HG03066 (cell line): ENCODE measurements around the gene NKD1.

Experiments used
- ATAC-seq: cut with Tn5 transposase; IDR thresholded peaks from one replicate; pipeline ENCODE4 v1.9.1; 2021; ENCODE audit warnings: low read depth; ENCODE audit not compliant: unreplicated experiment

NKD1 gene

GRCh38 chr16:50665128-50665878, 117.1 kb downstream of the NKD1 start:
- ATAC-seq = no peak

DNA sequence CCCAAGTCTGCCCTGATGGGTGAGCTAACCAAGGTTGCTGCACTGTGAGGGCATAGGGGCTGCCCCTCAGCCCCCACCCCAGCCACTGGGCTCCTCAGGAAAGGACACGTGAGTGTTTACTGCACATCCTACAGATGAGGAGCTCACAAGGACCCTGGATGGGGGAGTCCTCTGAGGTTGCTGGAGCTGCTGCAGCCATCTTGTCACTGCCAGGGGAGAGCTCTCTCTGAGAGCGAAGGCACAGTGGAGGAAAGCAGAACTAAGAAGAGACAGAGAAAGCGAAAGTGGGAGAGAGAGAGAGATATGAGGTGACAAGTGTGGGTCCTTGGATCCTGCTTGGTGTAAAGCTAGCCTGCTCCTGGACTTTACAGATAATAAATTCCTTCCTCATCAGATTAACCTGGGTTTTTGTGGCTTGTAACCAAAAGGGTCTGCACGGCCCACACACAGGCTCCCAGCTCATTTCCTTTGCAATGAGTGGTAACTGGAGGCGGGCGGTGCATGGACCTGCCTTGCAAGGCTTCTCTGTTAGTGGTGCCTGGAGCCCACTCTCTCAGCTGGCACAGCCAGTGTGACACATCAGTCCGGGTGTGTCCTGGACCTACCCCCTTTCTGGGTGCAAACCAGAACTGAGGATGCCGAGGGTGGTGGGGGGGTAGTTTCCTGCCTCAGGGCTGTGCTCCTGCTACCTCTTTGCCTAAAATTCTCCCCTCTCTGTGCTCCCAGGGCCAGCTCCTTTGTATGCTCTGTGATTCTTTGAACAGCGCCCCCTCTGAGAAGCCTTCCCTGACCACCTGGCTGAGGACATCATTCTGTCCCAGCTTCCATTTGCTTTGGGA, 118.7 kb downstream of the NKD1 start:
- ATAC-seq = peak; percentile 91

DNA sequence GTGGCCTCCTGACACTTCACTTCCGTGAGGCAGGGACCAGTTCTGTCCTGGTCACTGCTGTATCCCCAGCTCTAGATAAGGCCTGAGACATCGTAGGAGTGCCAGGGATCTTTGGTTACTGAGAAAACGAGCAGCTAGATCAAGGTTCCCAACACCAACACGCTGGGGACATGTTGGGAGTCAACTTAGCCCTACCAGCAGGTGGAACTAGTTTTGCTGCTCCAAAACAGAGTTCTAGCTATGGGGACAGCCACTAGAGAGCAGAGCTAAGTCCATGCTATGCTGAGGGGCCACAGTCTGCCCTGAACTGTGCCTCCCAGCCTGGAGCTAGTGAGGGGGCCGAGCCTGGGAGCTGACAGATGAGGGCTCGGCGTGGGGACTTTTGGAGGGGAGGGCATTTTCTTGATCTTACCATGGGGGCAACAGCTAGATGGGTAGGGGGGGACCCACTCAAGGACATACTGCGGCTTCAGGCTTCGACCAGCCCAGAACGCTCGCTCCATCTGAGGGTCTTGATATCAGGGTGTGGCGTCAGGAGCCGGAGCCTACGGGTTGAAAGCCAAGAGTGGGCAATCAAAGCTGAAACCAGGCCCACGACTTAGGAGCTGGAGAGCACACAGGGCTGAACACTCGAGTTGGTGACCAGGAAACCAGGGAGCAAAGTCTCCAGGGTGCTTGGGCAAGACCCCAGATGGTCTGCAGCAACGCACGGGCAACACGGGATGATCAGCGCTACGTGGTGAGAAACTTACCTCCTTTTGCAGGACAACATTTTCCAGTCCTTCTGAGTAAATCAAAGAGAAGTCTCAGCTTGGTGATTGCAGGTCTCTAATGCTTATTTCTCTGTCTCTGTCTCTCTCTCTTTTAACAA, 119.5 kb downstream of the NKD1 start:
- ATAC-seq = no peak

- ATAC-seq = no peak
These were observed 120.3 kb downstream of the NKD1 start for GRCh38 chr16:50668368-50669008.

- ATAC-seq = no peak
These were observed 121.5 kb downstream of the NKD1 start for GRCh38 chr16:50669741-50670140.

- ATAC-seq = no peak
These were observed 122.3 kb downstream of the NKD1 start for GRCh38 chr16:50670476-50670875.

DNA sequence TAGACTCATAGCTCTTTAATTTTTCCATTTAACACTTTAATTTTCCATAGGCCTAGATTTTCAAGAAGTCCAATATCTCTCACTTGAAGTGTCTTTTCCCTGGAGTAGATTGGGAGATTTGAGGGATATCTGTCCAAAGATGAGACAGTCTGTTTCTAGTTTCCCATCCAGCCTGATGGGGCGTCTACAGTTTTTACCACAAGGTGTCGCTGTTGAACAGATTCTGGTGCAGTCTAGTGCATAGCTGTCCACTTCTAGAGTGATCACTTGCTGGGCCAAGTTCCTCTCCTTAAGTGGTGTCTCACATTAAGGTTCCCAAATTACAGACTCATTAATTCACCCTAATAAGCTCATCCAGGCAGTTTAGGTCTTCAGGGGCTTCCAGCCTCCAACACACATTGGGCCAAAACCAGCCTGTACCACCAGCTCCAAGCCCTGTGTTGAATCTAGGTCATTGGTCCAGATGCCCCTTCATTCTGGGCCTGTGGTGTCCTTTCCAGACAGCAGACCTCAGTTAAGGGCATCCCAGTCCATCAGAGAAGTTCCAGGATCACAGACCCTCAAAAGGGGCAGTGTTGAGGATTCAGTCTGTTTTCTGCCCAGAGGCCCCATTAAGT, 123.6 kb downstream of the NKD1 start:
- ATAC-seq = no peak

DNA sequence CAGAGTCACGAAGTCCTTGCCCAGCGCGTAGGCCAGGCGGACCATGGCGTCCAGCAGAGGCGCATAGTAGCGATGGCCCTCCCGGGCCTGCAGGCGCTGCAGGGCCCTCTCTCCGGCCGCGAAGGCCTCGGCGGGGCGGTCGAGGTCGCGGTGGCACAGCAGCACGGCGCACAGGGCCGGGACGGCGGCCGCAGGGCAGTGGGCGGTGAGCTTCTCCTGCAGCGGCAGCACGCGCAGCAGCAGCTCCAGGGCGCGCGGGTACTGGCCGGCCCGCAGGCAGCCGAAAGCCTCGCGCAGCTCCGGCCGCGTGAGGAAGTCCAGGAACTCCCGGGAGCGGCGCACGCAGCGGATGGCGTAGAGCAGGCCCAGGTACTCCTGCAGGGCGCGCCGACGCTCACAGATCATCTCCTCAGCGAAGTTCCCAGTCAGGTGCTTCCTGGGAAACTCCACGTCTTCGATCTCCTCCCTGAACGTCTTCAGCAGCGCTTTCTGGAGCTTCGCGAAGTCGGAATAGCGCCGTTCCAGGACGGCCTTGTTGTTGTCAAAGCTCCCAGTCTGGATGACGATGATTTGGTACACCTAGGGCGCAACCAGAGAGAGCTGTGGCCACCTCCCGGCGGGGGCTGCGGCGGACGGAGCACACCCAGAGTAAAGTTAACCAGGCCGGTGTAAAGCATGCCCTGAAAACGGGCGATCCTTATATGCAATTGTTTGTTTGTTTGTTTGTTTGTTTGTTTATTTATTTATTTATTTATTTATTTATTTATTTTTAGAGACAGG, 125.5 kb downstream of the NKD1 start:
- ATAC-seq = no peak

GRCh38 chr16:50674831-50675230, 126.6 kb downstream of the NKD1 start:
- no peak for ATAC-seq

DNA sequence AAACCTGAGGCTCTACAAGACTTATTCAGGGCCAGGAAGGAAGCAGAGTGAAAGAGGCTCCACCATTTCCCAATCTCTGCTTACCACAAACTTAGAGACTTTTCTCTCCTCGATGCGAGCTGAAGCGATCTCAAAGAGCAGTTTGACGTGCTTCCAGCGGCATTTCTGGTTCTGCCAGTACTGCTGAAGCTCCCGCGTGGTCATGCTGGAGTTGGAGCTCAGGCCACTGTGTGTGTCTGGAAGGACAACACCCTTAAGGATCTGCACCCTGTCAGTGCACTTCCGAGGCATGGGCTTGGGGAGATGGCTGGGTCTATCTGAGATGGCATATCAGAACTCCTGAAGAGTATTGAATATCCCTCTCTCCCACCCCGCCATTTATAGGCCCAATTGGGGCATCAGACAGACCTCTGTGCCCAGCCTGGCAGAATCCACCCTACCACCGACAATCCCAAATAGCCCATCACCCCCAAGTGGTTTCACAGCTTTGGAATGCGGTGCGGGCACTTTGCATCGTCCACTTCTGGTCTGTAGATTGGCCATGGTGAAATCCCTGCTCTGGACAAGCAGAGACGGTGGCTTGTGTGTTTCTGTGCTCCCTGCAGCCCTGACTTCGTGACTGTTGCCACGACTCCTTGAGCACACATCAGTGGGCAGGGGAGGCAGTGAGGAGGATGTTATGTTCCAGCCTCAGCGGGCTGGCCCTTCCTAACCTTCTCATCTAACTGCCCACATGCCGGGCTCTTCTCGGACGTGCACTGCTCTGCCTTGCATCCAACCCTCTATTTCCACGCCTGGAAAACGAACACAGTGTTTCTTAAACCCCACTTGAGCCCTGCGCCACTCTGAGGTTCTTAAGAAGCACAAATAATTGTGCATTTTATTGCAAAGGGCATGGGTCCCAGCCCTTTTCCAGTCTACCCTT, 127.8 kb downstream of the NKD1 start:
- no peak for ATAC-seq

- ATAC-seq = no peak
These were observed 128.6 kb downstream of the NKD1 start for GRCh38 chr16:50676684-50677225.

DNA sequence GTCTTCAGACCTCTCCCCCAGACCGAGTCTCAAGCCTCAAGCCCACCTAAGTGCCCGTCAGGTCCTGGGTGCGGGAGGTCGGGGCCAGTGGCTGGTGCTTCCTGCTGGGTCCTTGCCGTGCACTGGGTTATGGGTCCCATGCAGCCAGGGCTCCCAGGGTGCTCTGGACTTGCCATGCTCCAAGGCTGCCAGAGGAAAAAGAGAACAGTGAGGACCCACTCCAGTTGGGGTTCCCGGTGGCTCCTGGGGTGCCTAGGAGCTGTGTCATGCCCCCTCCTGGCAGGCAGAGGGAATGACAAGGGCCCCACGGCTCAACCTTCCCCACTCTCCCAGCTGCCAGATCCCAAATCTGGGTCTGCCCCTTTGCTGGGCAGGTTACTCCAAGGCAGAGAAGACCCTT, 129.2 kb downstream of the NKD1 start:
- no peak for ATAC-seq

DNA sequence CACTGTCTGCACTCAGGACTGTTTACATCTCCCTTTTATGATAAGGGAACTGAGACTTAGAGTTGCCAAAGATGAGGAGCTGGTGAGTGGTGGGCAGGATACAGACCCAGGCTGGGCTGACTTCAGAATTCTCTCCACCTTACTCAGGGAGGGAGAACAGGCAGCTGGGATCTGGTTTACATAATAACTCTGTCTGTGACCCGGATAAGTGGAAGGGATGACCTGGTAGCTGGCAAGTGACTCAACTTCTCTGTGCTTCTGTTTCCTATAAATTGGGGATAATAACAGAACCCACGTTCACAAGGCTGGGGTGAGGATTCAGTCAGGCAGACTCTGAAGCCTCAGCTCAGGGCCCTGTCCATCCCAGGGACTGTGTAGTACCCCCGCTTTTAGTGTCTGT, 130.3 kb downstream of the NKD1 start:
- ATAC-seq = no peak

GRCh38 chr16:50679266-50679665, 131.1 kb downstream of the NKD1 start:
- ATAC-seq = no peak

DNA sequence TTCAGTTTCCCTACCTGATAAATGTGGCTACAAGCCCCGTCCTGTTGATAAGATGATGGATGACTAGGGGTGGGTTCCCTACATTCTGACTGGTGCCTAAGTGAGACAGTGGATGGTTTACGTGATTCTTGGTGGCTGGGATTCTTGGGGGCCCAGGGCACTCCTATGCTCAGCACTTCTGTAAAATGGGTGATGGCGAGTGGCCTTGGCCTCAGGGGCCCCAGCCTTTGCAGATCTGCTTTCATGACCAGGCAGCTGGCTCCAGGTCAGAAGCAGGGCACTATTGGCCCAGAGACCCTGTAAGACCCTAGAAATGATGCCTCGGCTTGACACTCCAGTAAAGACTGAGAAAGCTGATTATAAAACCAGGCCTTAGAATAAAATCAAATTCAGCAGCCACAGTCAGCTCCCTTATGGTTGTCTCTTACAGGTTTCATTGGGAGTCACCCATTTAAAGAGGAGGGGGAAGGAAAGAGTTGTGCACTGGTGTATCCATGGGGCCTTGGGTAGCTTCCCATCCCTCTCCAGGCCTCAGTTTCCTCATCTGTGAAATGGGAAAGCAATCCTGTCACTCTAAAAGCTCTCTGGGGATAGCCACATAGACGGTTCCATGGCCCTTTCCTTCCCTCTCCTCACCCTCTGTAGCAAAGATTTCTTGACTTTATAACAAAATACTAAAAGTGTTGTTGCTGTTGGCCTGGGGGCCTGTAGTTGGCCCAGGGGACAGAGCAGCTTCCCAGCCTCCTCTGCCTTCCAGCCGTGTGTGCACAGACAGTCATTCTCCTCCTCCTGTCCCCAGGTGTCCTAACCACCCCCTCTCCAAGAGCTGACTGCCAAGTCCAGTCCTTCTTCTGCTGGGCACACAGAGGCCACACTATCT, 131.7 kb downstream of the NKD1 start:
- no peak for ATAC-seq

DNA sequence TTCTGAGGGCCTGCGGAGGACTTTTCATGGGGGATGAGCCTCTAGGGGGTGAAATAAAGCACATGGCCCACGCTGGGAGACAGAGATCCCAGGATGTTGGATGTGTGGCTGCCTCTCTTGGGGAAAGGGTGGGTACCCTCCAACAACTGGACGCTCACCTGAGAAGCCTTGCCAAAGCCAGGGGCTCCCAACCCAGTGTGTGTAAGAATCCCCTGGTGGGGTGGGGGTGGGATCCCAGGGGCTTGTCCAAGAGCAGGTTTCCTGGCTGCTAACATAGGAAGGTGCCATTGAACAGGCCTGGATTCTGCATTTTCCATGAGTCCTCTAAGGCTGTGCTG, 132.3 kb downstream of the NKD1 start:
- no peak for ATAC-seq
